Type B pancreatic cell (in vitro differentiated cells): ENCODE data around the gene SRGAP3. TPM values are rescaled to one million over a fixed set of nuclear protein-coding genes. Genes with fewer than 3 reads are reported as not detected.
"Not testable (repeated sequence)": the region's sequence is repeated elsewhere in the genome, so short reads cannot be mapped to it uniquely, and the experiment has no call there.

Experiments used
- DNase-seq: peaks from one replicate; pipeline ENCODE4 v3.0.0; 2021; ENCODE audit warnings: mixed read lengths; ENCODE audit not compliant: unreplicated experiment; ENCODE audit errors: extremely low spot score
- H3K27ac Mint-ChIP-seq: 2 replicates; pipeline ENCODE4 v1.8.0; 2021; ENCODE audit warnings: mild to moderate bottlenecking, mixed read lengths
- H3K27me3 Mint-ChIP-seq: 2 replicates; pipeline ENCODE4 v1.8.0; 2021; ENCODE audit warnings: mixed read lengths
- H3K36me3 Mint-ChIP-seq: 2 replicates; pipeline ENCODE4 v1.8.0; 2021; ENCODE audit warnings: mixed read lengths
- H3K4me1 Mint-ChIP-seq: one replicate; pipeline ENCODE4 v1.8.0; 2021; ENCODE audit warnings: mixed read lengths; ENCODE audit not compliant: unreplicated experiment
- H3K4me3 Mint-ChIP-seq: 2 replicates; pipeline ENCODE4 v1.8.0; 2021; ENCODE audit warnings: mild to moderate bottlenecking, mixed read lengths
- H3K9me3 Mint-ChIP-seq: 2 replicates; pipeline ENCODE4 v1.8.0; 2021; ENCODE audit warnings: mixed read lengths
- CTCF ChIP-seq: fragments of 200-600 bp; sonication (generic); conservative IDR thresholded peaks from 2 replicates; pipeline ENCODE4 v1.5.0; 2021; ENCODE audit warnings: antibody characterized with exemption, mild to moderate bottlenecking
- total RNA-seq: library from RNA; stranded (reverse); gene quantifications from 2 replicates; pipeline ENCODE4 v1.2.1, GENCODE V29; 2021; ENCODE audit warnings: low replicate concordance

Gene SRGAP3
- total RNA-seq, 1 donor from 2014 or later = 41.7 TPM

- Mint-ChIP-seq H3K9me3 (no peaks in the 10 kb centered on the region), H3K27ac (no peak overlapping the region), H3K4me1 (peaks cover 33% of the 10 kb centered on the region), H3K36me3 (peaks cover 10% of the 10 kb centered on the region), H3K4me3 (no peak overlapping the region), H3K27me3 (peaks cover 5% of the 10 kb centered on the region)
- no peak for TF ChIP-seq CTCF
- DNase-seq = no peak
These were observed 152.0 kb downstream of the SRGAP3 start for GRCh38 chr3:9097495-9097894.

- no peak overlapping the region for H3K4me3 Mint-ChIP-seq
- DNase-seq = no peak
- TF ChIP-seq CTCF = no peak
- H3K4me1 Mint-ChIP-seq = peaks cover 22% of the 10 kb centered on the region
- H3K9me3 Mint-ChIP-seq = no peaks in the 10 kb centered on the region
- peaks cover 3% of the 10 kb centered on the region for H3K36me3 Mint-ChIP-seq
- no peak overlapping the region for H3K27ac Mint-ChIP-seq
- no peaks in the 10 kb centered on the region for H3K27me3 Mint-ChIP-seq
These were observed 157.8 kb downstream of the SRGAP3 start for GRCh38 chr3:9091486-9092235.

GRCh38 chr3:9088441-9089353 is 160.7 kb downstream of the SRGAP3 start:
- TF ChIP-seq CTCF = no peak
- H3K36me3 Mint-ChIP-seq = peaks cover 3% of the 10 kb centered on the region
- no peak overlapping the region for H3K27ac Mint-ChIP-seq
- no peak for DNase-seq
- no peaks in the 10 kb centered on the region for H3K9me3 Mint-ChIP-seq
- H3K27me3 Mint-ChIP-seq = no peaks in the 10 kb centered on the region
- H3K4me1 Mint-ChIP-seq = peaks cover 22% of the 10 kb centered on the region
- H3K4me3 Mint-ChIP-seq = no peak overlapping the region

- no peak for DNase-seq
- Mint-ChIP-seq H3K4me1 (peaks cover 22% of the 10 kb centered on the region), H3K36me3 (no peaks in the 10 kb centered on the region), H3K9me3 (no peaks in the 10 kb centered on the region), H3K4me3 (no peak overlapping the region), H3K27ac (no peak overlapping the region), H3K27me3 (no peaks in the 10 kb centered on the region)
- no peak for TF ChIP-seq CTCF
These were observed 161.5 kb downstream of the SRGAP3 start for GRCh38 chr3:9087831-9088413.

GRCh38 chr3:9085428-9085827 is 164.0 kb downstream of the SRGAP3 start:
- H3K27ac Mint-ChIP-seq, H3K9me3 Mint-ChIP-seq, DNase-seq, H3K4me3 Mint-ChIP-seq, H3K27me3 Mint-ChIP-seq, H3K36me3 Mint-ChIP-seq: not testable (repeated sequence)
- H3K4me1 Mint-ChIP-seq = peaks cover 17% of the 10 kb centered on the region
